ENCODE measurements around the gene TRAF7.

TRAF7 gene

GRCh38 chr16:2205104-2205966 lies 49.8 kb downstream of the TRAF7 start, which contains the start of gene MLST8:
MLST8 (plus strand) TSS chr16:2205454; CDS start chr16:2206086, 632 bp downstream.
- DNase-seq = peak; percentile 91

GRCh38 chr16:2205967-2206313 lies 50.4 kb downstream of the TRAF7 start:
- DNase-seq = no peak

GRCh38 chr16:2206420-2206779 lies 50.8 kb downstream of the TRAF7 start:
- DNase-seq = no peak

- DNase-seq = no peak
These were observed 51.3 kb downstream of the TRAF7 start for GRCh38 chr16:2206780-2207433.

- no peak for DNase-seq
These were observed 52.3 kb downstream of the TRAF7 start for GRCh38 chr16:2207872-2208271.

GRCh38 chr16:2208308-2208707 lies 52.7 kb downstream of the TRAF7 start:
- no peak for DNase-seq

GRCh38 chr16:2208772-2209171 lies 53.2 kb downstream of the TRAF7 start:
- no peak for DNase-seq

- no peak for DNase-seq
These were observed 53.9 kb downstream of the TRAF7 start for GRCh38 chr16:2209258-2210008.

- no peak for DNase-seq
These were observed 54.4 kb downstream of the TRAF7 start for GRCh38 chr16:2210009-2210332.

- no peak for DNase-seq
These were observed 55.1 kb downstream of the TRAF7 start, which contains the start of gene BRICD5 for GRCh38 chr16:2210386-2211365. BRICD5 (minus strand) TSS chr16:2210863; CDS start chr16:2210833, 30 bp downstream.

- DNase-seq = no peak
These were observed 56.4 kb downstream of the TRAF7 start for GRCh38 chr16:2211923-2212347.

GRCh38 chr16:2212362-2213324 lies 57.1 kb downstream of the TRAF7 start:
- no peak for DNase-seq

GRCh38 chr16:2213817-2214718 lies 58.5 kb downstream of the TRAF7 start:
- no peak for DNase-seq

- no peak for DNase-seq
These were observed 59.1 kb downstream of the TRAF7 start, which contains the start of gene PGP for GRCh38 chr16:2214719-2214968. PGP (minus strand) TSS chr16:2214840; CDS start chr16:2214777, 63 bp downstream.

GRCh38 chr16:2216330-2216729 lies 60.7 kb downstream of the TRAF7 start:
- DNase-seq = no peak

- peak; percentile 100 for DNase-seq
These were observed 67.8 kb downstream of the TRAF7 start, which contains the start of gene E4F1 for GRCh38 chr16:2223221-2223941. E4F1 (plus strand) TSS chr16:2223591; CDS start chr16:2223614, 23 bp downstream.

GRCh38 chr16:2223942-2224486 lies 68.4 kb downstream of the TRAF7 start:
- peak; percentile 14 for DNase-seq

- no peak for DNase-seq
These were observed 70.7 kb downstream of the TRAF7 start for GRCh38 chr16:2226245-2226793.

GRCh38 chr16:2226918-2227317 lies 71.3 kb downstream of the TRAF7 start:
- DNase-seq = no peak

Measured in CD4-positive, alpha-beta T cell treated with Interleukin-17A for 1 hour (primary cell).